Urothelium cell line (cell line): ENCODE measurements around the gene CWC15.
"Not testable (repeated sequence)": the region's sequence is repeated elsewhere in the genome, so short reads cannot be mapped to it uniquely, and the experiment has no call there.

ENCODE experiments used
- DNase-seq: peaks from one replicate; pipeline ENCODE4 v3.0.0; 2011; ENCODE audit warnings: low spot score, mixed read lengths
- FAIRE-seq: peaks from 2 replicates; lab custom pipeline; 2011; peaks lifted over from hg19 to GRCh38; lab: Jason Lieb, UNC

Gene CWC15

DNA sequence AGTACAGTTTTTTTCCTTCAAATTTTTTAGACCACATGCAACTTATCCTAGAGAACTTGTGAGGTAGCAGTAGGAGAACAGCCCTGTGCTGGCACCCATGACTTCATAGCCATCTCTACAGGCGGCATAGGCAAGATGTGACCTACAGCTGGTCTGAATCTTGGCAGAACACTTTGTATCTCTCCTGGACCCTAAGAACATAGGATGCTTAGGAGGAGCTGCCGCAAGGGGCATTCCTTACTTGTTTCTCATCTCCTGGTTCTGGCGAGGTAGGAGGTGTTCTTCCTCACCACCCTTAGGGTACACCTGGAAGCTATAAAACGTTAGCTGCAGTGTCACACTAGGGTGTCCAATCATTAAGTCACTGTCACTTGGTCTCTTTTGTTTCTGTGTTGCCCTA is 16.4 kb downstream of the CWC15 start:
- DNase-seq (no peak), FAIRE-seq (no peak)

DNA sequence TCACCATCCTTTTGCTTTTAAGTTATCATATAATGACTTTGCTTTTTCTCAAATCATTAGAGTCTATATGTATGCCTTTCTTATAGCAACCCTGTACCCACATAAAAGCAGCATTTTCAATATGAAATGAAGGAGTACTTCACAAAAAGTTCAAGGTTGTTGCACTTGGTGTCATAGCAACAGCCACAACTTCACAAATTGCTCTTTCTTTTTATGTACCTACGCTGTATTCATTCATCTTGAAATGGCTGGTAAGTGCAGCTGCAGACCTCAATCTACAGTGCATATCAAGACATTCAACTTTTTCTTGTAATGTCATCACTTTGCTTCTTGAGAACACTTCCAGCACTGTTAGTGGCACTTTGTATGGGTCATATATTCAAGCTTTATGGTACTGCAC is 18.6 kb downstream of the CWC15 start:
- DNase-seq, result no peak
- no peak for FAIRE-seq

DNA sequence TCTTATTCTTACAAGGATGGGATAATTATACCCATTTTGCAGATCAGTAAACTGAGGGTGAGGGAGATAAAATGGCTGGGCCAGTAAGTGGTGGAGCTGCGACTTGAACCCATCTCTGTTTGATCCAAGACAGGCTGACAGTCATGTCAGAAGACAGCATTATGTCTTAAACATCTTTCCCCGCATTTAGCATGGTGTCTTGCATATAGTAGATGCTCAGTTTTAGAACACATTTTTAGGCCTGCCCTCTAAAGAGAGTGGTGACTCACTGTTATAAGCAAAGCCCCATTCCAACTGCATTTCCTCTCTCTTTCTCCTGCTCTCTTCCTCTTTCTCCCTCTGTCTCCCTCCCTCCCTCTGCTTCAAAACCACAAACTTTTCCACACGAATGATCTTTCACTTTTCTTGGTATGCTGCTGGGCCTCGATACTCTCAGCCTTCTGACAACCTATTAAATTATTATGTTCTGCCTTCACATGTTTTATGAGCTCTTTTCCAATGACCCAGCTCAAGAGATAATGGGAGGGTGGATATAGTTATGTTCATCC is 25.2 kb downstream of the CWC15 start:
- FAIRE-seq (no peak), DNase-seq (no peak)

DNA sequence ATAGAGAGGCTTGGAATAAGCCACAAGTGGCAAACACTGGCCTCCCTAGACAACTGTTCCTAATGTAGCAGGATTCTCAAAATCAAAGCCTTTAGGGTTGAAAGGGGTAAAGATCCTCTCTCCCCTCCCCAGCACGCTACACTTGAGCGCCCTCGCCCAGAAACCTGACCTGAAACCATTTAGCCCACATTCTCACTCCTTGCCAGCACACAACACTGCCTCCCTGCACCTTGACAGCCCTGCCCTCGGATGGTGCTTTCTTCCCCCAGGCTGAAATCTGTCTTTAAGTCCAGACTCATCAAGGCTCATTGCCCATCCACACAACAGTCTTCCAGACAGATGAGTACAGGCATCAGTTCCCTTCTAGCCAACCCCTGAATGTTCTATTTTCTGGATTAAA is 26.5 kb downstream of the CWC15 start:
- DNase-seq (no peak), FAIRE-seq (no peak)

DNA sequence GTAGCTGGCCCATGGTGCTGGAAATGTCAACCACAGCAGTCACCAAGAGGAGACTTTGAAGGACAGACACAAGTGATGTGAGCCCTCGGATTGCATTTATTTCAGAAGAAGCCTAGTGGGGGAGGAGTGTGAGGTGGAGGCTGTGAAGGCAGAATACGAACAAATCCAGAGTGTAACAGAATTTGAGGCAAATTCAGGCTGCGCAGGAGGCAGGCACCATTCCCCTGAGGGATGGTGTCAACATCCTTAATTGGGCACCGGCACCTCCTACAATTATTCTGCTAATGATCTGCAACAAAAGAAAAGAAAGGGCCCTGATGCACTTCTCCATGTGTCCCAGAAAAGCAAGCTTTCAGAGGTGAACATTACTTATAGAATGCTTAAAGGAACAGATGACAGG is 32.2 kb downstream of the CWC15 start:
- FAIRE-seq (no peak), DNase-seq (no peak)

DNA sequence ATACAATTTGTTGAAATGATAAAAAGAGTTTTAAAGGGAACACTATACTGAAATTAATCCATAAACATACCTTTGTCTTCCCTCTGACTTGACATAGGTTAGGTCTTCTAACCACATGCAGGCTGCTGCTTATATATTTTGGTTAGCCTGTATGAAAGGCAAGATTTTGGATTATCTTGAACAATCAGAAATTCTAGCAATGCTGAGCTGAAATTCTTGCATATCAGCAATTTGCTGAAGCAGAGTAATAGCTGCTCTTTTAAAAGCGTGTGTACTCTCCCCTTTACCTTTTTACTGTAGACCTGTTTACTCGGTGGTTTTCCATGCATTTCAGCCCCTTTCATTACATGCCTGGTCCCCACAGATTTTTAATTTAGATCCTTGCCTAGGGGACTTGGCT is 34.0 kb downstream of the CWC15 start:
- DNase-seq, result no peak
- no peak for FAIRE-seq

DNA sequence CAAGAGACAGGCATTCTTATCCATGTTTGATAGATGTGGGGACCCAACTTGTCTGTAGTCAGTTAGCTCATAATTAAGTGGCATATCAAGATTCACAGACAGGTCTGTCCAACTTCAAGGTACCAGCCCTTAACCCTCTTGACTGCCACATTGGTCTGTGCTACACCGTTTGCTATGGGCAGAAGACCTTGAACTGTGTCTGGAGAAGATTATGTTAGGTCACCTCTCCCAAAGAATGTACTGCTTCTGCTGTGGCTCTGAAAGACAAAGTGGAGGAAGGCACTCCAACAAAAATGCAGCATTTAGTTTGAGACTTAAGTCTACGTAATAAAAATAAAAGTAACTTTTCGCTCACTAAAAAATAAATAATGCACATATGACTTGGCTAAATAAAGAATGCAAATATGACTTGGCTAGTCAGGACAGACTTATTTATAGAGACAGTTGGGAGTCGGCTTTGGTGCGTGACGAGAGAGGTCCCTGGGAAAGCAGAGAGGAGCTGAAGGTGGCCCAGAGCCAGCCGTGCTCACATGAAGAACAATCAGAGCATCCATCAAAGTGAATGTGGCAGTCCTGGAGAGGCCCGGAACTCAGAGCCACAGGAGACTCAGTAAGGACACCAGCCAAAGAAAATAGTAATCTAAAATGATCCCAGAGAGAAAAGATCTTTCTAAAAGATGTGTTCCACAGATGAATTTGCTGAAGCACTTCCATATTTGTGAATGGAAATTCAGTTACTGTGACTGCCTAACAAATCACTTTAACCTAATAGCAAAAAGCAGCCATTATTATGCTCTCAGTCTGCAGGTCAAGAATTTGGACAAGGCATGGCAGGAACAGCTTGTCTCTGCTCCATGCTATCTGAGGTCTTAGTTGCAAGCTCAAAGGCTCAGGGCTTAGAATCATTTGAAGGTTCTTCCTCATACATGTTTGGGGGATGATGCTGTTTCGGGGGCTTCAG is 35.0 kb downstream of the CWC15 start:
- DNase-seq (no peak), FAIRE-seq (no peak)

DNA sequence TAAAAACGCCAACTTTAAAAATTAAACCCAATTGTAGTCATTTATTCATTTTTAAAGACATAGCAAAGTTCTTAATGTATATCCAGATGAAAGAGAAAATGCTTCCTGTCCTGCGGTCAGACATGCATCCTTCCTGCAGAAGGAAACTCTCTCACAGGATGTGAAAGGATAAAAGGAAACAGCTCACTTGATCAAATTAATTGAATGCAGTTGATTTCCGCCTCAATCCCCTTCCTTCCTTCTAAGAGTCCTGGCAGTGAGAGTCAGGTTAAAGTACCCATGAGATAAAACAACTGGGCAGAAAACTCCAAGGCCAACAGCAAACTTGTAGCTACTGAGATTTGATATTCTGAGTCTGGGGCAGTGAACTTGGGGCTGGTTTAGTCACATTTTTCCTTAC is 38.5 kb downstream of the CWC15 start:
- DNase-seq (no peak), FAIRE-seq (no peak)

DNA sequence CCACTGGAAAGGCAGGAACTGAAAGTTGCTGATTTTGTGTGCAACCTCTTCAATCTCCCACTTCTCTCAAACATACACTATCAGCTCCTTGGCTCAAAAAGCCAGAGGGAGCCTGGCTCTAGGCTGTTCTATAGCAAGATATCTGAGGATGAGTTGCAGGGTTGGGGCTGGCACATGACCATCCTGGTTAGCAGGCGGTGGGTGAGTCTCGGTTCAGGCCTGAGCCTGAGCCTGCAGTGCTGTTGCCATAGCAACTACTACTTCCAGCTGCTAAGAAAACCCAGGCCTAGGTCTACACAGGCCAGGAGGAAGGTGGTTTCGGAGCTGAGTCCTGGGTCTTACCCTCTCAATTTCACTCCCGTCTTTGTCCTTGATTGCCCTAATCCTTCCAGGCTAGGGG is 39.0 kb downstream of the CWC15 start:
- DNase-seq, result no peak

DNA sequence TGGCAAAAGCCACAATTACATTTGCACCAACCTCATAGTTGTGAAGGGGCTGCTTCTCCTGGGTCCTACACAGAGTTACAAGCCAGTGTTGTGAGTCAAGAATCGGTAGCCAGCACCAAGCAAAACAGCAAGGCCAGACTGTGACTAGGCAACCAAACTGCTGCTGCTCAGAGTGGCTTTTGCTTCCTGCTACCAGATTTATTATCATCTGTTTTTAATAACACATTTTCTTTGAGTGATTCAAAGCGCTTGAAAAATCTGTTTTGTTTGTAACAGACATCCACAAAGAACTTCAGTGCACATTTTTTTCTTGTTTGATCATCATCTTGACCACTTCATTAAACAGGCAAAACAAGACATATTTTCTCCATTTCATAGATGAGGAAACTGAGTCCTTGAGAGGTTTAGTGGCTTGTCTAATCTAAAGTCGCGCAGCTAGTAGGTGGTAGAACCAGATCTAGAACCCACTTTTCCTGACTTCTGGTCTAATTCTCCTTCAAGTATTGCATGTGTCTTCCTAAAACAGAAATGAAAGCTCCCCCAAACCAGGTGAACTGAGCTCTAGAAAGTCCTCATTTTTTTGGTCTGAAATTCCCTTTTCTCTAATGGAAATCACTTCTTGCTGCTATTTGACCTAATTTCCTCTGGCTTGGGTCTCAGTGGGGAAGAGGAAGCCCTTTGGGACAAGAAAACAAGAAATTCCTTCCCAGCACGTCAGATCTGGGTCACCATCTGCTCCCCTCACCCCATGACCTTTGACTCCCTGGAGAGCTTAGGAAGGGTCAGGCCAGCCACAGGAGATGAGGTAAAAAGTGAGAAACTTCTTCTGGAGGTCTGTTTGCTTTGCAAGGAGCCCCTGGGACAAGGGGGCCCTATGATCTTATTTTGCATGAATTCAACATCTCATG is 39.9 kb downstream of the CWC15 start:
- no peak for FAIRE-seq

More for the DNA sequence above, 39.0 kb downstream of the CWC15 start:
- no peak for FAIRE-seq

DNA sequence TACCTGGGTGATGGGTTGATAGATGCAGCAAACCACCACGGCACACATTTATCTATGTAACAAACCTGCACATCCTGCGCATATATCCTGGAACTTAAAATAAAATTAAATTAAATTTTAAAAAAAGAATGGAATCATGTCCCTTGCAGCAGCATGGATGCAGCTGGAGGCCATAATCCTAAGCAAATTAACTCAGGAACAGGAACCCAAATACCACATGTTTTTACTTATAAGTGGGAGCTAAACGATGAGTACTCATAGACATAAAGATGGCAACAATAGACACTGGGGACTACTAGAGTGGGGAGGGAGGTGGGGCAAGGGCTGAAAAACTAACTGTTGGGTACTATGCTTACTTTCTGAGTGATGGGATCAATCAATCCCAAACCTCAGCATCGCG is 40.9 kb downstream of the CWC15 start:
- FAIRE-seq, result no peak

More for the DNA sequence above, 39.9 kb downstream of the CWC15 start:
- peak; percentile 26 for DNase-seq

DNA sequence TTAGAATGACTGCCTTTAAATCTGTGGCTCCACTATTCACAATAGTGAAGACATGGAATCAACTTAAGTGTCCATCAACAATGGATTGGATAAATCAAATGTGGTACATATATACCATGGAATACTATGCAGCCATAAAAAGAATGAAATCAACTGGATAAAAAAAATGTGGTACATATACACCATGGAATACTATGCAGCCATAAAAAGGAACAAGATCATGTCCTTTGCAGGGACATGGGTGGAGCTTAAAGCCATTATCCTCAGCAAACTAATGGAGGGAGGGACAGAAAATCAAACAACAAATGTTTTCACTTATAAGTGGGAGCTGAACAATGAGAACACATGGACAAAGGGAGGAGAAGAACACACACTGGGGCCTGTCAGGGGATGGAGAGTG is 41.3 kb downstream of the CWC15 start:
- FAIRE-seq, DNase-seq: not testable (repeated sequence)

More for the DNA sequence above, 40.9 kb downstream of the CWC15 start:
- no peak for DNase-seq

DNA sequence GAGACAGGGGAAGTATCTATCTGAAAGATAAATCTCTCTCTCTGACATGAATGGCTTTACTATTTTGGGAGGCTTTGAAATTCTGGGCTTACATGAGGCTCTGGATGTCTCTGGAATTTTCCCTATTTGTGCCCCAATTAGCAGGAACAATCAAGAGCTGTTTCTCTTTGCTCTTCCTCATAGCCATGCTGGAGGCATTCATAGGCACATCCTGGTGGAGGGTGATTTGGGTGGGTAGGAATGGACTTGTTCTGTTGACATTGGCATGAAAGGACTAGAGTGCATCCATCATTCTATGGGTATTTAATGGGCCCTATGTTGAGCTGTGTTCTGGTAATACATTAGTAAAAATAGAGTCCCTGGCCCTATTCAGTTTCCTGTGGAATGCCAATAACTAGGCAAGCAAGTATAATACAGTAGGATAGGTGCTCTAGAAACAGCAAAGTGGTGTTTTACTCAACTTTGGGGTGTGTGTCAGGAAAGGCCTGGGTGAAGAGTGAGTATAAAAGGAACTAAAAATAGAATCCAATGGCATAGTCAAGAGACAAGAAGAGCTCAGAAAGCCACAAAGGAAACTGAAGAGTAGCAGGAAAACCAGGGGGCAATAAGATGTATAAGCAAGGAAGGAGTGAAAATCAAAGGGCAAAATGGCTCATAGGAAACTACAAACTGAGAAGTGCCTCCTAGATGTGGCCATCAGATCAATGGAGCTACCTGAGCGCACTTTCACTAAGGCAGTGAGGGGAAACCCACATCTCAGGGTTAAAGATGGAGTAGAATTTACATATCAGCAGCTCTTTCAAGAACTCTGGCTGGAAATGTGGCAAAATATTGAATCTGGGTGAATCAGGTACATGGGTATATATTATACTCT is 45.0 kb downstream of the CWC15 start:
- FAIRE-seq (no peak), DNase-seq (no peak)

DNA sequence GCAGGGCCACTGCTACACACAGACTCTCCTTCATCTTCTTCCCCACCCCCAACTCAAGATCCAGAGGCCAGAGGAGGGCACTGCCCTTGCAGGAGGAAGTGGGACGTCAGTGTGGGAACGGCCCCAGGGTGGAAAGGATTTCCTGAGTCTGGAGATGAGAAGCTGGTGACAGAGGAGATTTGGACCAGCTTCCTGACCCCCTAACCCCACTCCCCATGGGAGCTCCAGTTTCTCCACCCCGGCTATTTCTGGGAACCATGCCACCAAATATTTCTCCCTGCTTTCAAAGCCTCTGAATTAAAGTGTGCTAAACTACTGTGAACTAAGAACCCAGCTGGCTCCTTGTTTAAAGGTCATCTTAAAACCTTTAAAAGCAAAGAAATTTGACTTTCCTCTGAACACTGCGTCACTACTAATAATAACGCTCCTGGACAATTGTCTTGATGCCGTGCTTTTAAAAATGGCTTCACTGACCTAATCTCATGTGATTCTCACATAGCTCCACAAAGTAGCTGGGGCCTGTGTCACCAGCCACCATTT is 46.6 kb downstream of the CWC15 start:
- peak; percentile 14 for DNase-seq
- FAIRE-seq, result no peak

DNA sequence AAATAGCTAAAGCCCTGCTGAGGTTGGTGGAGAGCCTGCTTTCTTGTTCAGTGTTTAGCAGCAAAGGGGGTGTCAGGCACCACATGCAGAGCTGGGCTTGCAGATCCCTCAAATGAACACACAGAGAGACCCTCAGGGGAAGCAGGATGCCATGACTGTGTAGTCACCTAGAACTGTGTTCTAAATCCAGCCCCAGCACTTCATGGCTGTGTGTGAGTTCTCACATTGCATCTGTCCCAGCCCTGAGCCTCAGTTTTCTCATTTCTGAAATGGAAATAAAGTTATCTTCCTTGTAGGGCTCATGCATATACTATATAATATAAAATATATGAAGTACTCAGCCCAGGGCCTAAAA is 47.1 kb downstream of the CWC15 start:
- FAIRE-seq (no peak), DNase-seq (no peak)

DNA sequence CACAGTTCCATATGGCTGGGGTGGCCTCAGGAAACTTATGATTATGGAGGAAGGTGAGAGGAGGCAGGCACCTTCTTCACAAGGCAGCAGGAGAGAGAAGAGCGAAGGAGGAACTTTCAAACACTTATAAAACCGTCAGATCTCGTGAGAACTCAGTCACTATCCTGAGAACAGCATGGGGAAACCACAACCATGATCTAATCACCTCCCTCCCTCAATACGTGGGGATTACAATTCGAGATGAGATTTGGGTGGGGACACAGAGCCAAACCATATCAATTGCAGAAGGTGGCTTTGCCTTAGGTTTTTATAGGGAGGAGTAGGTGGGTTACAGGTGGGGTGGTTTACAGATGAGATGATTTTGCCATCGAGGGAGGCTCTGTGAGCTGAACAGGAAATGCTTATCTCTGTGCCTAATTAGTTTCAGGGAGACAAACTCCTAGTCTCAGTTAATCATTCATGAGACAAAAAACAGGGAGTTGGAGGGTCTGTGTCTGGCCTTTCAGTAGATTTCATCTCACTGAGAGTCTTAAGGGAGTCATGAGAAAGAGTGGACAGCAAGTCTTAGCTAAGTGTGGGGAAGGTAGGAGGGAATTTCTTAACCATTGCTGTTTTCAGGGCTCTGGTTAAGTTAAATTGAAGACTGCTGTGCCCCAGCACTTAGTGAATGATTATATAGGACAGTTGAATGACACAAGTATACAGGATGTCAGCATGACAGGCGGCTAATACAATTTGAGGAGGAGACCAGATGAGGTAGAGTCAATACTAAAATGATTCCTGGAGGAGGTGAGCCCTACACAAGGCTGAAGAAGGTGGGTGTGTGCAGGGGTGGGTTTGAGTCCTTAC is 47.7 kb downstream of the CWC15 start:
- FAIRE-seq (no peak), DNase-seq (no peak)

DNA sequence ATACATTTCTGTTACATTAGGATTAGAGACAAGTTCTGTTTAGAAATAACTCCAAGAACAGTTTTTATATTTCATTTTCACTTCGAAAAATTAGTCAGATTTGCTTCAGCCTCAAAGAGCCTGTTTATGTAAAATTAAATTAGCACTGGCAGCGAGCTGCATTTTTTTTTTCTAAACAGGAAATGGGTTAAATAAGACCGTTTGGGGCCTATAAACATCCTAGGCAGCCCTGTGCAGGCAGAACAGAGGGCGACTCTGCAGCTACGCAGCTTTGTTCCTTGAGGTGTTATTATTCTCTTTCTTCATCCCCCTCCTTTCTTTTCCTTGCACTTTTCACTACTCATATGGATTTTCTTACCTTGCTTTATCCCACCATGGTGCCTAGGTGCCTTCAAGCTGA is 48.7 kb downstream of the CWC15 start:
- DNase-seq, result no peak
- no peak for FAIRE-seq

DNA sequence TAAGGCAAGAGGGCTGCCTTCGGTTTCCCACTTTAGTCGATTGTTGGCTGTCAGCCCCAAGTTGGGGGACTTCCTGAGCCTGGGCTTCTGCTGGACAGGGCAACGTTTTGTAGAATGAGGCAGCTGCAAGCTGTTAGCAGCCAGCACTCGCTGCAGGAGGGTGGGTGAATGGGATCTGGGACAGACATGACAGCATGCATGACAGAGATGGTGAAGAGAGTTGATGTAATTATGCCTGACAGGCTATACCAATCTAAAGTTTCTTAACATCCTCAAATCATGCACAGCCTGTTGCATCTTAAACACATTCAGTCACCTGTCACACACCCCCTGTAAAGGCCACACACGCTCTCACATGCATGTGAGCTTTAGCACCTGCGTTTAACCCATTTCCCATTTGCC is 49.2 kb downstream of the CWC15 start:
- FAIRE-seq (no peak), DNase-seq (no peak)

DNA sequence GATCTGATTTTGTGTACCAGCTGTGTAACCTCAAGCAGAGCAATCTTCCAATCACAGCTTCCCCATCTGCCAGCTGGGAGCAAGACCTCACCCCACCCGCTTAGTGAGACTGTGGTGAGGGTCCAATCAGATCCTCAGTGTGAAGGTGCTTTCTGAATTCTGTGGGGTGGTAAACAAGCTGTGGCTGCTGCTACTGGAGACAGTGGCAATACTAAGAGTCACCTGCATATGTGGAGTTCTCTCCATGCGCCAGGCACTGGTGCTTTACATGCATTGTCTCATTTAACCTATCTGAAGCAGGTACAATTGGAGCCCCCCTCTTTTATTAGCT is 50.4 kb downstream of the CWC15 start:
- no peak for FAIRE-seq

More for the DNA sequence above, 50.4 kb downstream of the CWC15 start:
- no peak for DNase-seq
